Measurements from ENCODE around the gene EPB41L5.
"Not testable (repeated sequence)": the region's sequence is repeated elsewhere in the genome, so short reads cannot be mapped to it uniquely, and the experiment has no call there.

Gene EPB41L5

GRCh38 chr2:120012771-120013596 is at the start of gene EPB41L5:
Gene EPB41L5 (plus strand): TSS chr2:120013077. CDS start chr2:120019085, 6,008 bp downstream.
- H3K4me3 ChIP-seq (ENCODE audit: low read depth, low read length), result peak within 1 kb of the TSS; percentile 84
- ChIA-PET POLR2A (interaction anchor here (0.8 to 0.9 kb wide), 2 partner anchors 57 to 146 kb away, joined by 3 to 4 read pairs; no protein-coding TSS in a partner anchor), CTCF (interaction anchor here (0.8 to 1.3 kb wide), 4 partner anchors 9 to 162 kb away, joined by 3 to 4 read pairs (median 3); no protein-coding TSS in a partner anchor)
- TF ChIP-seq CTCF (IDR thresholded peaks at IDR 0.05; ENCODE audit: insufficient read depth, low read length, missing control alignments), result no peak
- peak; percentile 50 for DNase-seq (ENCODE audit: low read depth, low spot score)

DNA sequence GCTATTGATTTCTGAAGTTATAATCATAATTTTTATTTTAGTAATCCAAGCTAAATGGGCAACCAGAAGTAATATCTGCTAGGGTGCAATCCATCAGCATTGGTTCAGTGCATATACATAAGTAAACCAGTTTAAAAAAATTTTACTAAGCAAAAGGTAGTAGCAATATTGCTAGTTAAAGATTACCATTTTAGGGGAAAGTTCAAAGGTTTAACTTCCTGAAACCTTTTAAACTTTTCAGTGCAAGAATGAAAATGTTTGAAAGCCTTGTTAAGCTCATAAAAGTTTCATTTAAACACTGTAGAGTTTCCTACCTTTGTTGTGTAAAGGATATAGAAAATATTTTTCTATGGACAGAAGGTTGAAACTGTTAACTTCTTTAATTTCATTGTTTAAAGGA is 31.0 kb upstream of the EPB41L5 start:
- CTCF ChIA-PET, result no interaction called here
- TF ChIP-seq CTCF (IDR thresholded peaks at IDR 0.05; ENCODE audit: insufficient read depth, low read length, missing control alignments), result no peak
- H3K4me3 ChIP-seq (ENCODE audit: low read depth, low read length), result no peak overlapping the region
- POLR2A ChIA-PET, result no interaction called here
- no peak for DNase-seq (ENCODE audit: low read depth, low spot score)

GRCh38 chr2:119982506-119982905 is 30.4 kb upstream of the EPB41L5 start:
- DNase-seq (ENCODE audit: low read depth, low spot score), result no peak
- CTCF ChIA-PET, result no interaction called here
- POLR2A ChIA-PET, result no interaction called here
- H3K4me3 ChIP-seq (ENCODE audit: low read depth, low read length), result no peak overlapping the region
- no peak for TF ChIP-seq CTCF (IDR thresholded peaks at IDR 0.05; ENCODE audit: insufficient read depth, low read length, missing control alignments)

- DNase-seq (ENCODE audit: low read depth, low spot score), result no peak
- POLR2A ChIA-PET, result no interaction called here
- H3K4me3 ChIP-seq (ENCODE audit: low read depth, low read length), result no peak overlapping the region
- CTCF ChIA-PET, result no interaction called here
- no peak for TF ChIP-seq CTCF (IDR thresholded peaks at IDR 0.05; ENCODE audit: insufficient read depth, low read length, missing control alignments)
These were observed 29.8 kb upstream of the EPB41L5 start for GRCh38 chr2:119983108-119983507.

DNA sequence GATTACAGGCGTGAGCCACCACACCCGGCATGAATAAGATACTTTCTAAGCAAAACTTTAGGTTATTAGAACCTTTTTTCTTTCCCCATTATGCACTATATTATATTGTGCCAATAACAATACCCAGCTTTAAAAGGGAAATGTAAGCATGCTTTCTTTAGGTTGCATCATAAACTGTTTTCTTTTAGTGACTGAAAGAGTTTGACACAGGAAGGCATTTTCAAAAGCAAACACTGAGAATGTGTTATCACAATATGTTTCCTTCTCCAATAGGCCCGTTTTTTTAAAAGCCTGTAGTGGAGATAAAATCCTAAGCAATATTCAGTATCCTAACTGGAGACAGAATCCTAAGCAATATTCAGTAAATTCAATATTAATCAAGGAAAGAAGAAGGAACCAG is 16.7 kb upstream of the EPB41L5 start:
- POLR2A ChIA-PET, result no interaction called here
- no peak for TF ChIP-seq CTCF (IDR thresholded peaks at IDR 0.05; ENCODE audit: insufficient read depth, low read length, missing control alignments)

DNA sequence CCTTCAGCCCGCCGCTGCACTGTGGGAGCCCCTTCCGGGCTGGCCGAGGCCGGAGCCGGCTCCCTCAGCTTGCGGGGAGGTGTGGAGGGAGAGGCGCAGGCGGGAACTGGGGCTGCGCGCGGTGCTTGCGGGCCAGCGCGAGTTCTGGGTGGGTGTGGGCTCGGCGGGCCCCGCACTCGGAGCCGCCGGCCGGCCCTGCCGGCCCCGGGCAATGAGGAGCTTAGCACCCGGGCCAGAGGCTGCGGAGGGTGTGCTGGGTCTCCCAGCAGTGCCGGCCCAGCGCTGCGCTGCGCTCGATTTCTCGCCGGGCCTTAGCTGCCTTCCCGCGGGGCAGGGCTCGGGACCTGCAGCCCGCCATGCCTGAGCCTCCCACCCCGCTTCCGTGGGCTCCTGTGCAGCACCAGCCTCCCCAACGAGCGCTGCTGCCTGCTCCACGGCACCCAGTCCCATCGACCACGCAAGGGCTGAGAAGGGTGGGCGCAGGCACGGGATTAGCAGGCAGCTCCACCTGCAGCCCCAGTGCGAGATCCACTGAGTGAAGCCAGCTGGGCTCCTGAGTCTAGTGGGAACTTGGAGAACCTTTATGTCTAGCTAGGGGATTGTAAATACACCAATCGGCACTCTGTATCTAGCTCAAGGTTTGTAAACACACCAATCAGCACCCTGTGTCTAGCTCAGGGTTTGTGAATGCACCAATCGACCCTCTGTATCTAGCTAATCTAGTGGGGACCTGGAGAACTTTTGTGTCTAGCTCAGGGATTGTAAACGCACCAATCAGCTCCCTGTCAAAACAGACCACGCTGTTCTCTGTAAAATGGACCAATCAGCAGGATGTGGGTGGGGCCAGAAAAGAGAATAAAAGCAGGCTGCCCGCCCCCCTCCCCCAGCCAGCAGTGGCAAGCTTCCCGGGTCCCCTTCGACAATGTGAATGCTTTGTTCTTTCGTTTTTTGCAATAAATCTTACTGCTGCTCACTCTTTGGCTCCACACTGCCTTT is 15.7 kb upstream of the EPB41L5 start:
- CTCF ChIA-PET, result interaction anchor here (0.8 kb wide), 1 partner anchor 12 kb away, joined by 3 read pairs; no protein-coding TSS in a partner anchor
- DNase-seq (ENCODE audit: low read depth, low spot score); POLR2A ChIA-PET; H3K4me3 ChIP-seq (ENCODE audit: low read depth, low read length): not testable (repeated sequence)

More for the DNA sequence above, 16.7 kb upstream of the EPB41L5 start:
- H3K4me3 ChIP-seq (ENCODE audit: low read depth, low read length), result no peak overlapping the region
- no peak for DNase-seq (ENCODE audit: low read depth, low spot score)
- CTCF ChIA-PET, result no interaction called here
